Stimulated activated CD8-positive, alpha-beta memory T cell treated with anti-CD3 and anti-CD28 coated beads, Interleukin-12 subunit alpha, Interleukin-12 subunit beta, amount 100 ng/mL, for 4 hours (primary cell): ENCODE measurements around the gene TBC1D16.
A peak's percentile ranks its signal among the peaks of the same experiment; 100 is the strongest.

Source experiments
- DNase-seq: peaks from one replicate; pipeline ENCODE4 v3.0.0-alpha.2; 2020; ENCODE audit warnings: low read depth

Gene TBC1D16

DNA sequence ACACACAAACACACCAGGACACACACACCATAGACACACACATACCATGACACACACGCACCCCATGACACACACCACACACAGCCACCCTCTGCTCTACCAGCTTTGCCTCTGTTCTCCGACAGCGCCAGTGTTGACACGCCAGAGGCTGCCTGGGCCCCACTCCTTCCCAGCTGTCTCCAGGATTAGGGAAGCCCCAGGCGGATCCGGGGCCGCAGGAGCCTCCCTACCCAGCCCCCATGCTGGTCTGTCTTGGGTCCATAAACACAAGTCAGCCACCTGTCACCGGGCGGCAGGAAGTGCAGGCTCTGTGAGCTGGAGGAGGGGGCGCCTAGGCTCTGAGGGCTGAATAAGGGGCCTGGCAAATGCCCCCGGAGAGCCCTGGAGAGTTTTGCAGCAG is 10.5 kb downstream of the TBC1D16 start:
- DNase-seq: no peak

DNA sequence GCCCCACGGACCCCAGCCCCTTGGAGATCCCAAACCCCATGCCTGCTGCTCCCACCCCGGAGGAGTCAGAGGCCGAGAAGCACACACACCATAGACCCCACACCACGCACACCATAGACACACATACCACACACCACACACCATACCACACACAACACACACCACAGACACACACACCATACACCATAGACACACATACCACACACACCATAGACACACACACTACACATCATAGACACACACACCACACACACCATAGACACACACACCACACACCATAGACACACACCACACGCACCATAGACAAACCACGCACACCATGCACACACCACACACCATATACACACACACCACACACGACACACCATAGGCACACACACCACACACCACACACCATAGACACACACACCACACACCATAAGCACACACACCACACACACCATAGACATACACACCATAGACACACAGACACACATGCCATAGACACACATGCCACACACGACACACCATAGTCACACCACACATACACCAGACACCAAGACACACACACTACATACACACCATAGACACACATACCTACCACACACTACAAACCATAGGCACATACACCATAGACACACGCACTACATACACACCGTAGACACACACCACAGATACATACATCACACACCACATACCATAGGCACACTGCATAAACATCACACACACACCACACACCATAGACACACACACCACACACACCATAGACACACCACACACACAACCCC is 11.3 kb downstream of the TBC1D16 start:
- DNase-seq: no peak

DNA sequence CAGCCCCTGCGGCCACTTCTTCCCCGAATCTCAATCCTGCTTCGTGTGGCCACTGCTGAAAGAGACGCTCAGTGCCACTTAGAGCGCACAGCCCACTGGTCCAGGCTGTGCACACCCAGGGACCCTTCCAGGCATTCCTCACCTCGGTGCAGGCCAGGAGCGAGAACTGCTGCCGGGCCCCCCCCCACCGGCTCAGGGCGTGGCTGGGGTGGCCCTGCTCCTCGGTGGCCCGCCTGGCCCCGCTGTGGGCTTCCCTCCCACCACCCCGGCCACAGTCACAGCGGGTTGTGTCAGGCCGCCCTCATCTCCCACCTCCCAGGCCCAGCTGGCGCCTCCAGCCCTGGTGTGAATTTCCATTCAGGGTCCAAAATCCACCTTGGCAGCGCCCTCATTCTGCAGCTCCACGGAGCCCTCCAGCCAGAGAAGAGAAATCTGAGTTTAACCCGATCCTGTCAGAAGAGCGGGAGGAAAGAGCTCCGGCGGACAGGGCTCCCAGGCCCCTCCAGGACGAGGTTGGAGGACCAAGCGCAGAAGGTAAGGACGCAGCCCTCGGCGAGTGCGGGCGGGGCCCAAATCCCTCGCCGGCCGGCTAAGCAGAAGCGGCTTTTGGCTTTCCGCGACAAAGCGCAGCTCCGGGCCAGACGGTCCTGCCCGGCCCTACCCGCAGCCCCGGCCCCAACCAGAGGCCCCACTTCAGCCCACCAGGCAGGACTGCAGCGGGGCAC is 12.0 kb downstream of the TBC1D16 start:
- no peak for DNase-seq

DNA sequence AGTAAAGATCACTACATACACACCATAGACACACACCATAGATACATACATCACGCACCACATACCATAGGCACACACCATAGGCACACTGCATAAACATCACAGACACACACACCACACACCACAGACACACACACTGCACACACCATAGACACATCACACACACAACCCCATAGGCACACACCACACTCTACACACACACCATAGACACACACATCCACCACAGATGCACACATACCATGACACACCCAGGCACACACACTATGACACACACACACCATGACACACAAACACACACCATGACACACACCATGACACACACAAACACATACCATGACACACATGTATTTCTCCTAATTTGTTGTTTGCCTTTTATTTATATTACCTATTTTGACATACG is 14.1 kb downstream of the TBC1D16 start:
- no peak for DNase-seq

DNA sequence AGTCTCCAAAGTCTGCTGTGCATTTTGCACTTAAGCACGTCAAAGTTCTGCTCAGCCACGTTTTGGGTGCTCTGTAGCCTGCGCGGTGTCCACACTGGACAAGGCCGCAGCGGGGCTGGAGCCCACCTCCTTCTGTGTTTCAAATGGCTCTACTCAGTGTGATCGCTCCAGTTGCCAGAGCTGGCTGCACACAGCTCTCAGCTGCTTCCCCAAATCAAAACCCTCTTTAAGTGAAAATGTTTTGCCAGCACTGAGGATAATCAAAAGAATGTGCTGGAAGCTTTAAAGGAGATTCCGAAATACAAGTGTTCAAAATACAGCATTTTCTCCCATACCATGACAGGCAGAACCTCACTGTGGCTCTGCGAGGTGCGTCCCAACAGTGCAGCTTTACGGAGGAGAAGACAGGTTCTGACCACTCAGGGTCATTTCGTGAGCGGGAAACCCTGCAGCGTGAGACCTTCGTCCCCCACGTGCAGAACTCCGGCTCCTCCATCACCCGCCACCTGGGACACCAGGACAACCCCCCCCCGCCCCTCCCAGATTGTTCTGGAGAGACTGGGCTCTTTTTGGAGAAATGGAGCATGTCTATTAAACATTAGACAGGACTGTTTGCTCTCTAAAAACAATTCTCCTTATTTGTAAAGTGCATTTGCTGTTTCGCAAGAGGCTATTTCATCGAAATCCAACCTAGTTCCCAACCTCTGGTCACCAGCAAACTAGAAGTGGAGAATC is 16.6 kb downstream of the TBC1D16 start:
- no peak for DNase-seq

DNA sequence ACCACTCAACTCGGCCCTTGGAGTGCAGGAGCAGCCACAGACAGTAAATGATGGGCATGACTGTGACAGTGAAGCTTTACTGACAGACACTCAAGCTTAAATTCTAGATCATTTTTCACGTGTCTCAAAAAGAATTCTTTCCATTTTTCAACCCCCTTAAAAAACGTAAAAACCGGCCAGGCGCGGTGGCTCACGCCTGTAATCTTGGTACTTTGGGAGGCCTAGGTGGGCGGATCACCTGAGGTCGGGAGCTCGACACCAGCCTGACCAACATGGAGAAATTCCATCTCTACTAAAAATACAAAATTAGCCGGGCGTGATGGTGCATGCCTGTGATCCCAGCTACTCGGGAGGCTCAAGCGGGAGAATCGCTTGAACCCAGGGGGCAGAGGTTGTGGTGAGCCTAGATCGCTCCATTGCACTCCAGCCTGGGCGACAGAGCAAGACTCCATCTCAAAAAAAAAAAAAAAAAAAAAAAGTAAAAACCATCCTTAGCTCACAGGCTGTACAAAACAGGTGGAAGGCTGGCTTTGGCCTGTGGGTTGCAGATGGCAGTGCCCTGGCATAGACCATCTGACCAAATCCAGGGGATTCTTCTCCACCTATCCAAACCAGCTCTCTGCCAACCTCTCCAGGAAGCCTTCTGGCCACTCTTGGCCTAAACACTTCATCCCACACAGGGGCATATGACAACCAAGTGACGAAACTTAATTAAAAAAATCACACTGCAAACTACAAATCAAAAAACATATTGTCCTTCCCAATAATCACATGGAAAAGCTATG is 18.3 kb downstream of the TBC1D16 start:
- DNase-seq: no peak

DNA sequence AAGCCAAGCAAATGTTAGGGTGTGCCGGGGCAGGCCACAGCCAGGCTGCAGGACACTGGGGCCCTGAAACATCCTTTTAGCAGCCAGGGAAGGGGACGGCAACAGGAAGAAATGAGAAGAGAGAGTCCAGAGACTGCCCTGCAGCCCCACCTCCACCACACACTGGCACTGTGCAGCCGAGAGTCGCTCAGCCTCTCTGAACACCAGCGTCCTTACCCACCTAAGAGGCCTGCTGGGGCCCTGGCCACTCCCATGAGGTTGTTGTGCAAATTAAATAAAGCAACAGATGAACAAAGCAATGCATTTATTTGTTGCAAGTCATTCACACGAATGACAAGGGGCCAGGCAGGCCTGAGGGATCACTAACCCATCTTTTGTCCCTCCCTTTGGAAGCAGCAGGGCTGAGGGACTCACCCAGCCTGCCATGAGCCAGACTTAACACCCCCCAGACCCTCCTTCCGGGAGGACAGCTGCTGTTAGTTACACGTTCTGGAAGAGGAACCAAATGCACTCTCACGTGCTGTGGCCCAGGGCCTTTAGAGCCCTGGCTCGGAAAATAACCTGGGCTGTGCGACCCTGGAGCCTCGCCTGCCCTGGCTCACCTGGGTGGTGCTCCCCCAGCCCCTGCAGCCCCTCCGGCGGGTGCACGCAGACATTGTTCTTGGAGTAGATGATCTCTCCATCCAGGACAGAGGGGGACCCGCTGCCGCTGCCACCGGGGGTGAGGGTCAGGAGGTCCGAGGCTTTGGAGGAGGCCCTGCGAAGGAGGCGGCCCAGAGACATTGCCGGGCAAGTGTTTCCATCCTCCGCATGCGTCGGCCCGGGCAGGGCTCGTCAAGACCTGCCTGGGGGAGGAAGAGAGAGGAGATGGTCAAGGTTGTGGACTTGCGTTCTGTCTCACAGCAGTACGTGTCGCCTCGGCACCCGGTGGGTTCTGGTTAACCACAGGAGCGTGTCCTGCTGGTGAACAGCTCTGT is 22.6 kb downstream of the TBC1D16 start:
- DNase-seq: no peak

DNA sequence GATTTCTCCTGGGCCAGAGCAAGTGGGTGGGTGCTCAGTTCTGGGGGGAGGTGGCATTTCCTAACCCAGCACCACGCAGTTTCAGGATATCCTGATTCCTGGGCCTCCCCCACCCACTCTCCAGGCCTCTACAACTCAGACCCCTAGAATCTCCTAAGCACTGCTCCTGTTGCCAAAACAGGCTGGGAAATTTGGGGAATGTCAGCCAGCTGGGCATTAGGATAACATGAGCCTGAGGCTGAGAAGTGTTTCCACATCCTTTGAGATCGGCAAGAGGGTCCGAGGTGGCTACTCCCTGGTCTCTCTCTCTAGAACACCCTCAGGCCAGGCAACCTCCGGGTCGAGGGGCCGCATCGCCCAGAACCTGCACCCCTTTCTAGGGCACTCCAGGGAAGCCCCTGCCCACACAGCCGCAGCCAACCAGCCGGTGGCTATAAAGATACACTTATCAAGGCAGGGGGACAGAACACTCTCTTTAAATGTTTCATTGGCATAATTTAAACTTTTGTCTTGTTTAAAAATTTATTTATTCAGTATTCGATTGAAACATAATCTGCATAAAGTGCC is 23.6 kb downstream of the TBC1D16 start:
- no peak for DNase-seq

DNA sequence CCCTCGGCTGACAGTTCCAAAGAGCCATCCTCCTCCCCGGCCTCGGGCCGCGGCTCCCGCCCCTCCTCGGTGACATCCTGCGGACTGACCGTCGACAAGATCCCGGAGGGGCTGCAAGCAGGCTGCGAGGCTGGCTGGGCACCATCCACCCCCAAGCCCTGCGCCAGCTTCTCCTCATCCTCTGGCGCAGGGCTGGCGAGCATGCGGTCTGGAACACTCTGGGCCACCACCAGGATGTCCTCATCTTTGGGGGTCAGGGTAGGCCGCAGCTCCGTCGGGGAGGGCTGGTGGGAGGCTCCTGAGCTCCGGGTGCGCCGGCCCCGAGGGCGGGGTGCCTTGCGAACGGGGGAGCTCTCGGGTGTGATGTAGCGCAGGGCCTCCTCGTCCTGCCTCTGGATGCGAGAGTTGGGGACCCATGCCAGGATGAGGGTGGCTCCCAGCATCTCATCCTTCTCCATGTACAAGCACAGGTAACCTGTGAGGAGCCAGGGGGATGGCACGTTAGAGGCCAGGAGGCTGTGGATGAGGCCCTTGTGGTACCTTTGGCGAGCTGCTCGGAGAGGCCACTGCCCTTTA is 25.3 kb downstream of the TBC1D16 start:
- no peak for DNase-seq

DNA sequence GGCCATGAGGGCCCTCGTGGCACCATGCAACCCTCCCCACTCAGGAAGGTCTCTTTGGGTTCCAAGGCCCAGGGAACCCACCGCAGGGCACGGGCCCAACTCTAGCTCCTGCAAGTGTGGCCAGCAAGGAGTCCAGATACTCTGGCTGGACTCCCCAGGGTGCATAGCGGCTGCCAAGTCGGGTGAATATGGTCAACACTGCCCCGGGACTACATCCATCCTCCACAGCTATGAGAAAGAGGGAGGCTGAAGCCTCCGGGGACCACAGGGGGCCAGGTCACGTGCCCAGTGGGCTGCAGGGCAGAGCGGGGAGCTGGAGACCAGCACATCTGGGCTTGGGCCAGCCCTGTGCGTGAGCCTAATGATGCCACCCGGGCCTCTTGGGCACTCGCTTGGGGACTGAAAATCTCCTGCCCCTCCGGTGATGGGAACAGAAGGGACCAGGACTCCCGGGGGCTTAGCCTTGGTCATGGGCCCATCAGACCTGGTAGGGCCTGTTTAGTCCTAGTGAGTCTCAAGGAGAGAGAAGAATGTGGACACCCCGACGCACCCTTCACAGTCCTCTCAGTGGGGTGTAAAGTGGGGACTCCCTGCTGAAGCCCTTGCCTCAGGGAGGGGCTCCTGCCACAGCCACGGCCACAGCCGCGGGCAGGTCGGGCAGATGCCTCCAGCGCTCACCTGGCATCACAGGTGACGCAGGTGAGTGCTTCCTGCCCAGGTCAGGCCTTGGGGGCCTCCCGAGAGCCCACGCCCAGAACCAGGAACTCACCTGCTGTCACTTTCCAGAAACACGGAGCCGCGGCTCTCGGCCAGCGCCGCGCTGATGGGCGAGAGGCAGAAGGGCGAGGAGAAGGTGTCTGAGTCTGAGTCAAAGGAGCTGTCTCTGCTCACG is 26.0 kb downstream of the TBC1D16 start:
- DNase-seq: no peak

DNA sequence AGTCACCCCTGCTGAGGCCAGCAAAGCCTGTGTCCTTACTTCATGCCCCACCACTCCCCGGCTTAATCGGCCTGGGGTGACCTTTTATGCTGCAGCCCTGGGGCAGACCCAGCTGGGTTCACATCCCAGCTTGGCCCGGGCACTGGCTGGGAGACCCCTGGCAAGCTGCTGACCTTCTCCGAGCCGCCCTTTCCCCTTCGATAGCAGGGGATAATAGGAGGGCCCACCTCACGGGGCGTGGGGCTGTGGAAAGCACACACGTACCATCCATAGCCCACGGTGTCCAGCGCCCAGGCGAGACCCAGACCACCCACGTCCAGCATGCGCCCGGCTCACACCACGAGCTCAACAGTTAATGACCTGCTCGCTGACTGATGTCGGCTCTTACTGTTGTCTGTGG is 26.8 kb downstream of the TBC1D16 start:
- no peak for DNase-seq

DNA sequence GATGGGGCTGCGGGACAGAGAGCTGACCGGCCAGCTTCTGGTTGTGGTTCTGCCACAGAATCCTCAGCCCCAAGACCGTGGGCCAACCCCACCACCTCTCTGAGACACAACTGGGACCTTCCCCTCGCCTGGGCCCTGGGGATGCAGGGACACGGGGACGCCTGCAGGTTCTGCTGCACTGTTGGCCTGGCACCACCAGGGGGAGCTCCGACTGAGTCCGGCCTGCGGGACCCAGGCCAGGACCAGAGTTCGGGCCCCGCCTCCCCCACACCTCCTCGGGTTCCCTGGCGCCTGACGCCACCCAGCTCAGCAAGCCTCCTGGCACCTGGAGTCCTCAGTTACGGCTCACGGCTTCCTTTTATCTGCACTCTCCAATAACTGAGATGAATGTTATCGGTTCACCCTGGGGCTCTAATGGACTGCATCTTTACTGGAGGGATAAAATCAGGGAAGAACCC is 27.3 kb downstream of the TBC1D16 start:
- peak; percentile 52 for DNase-seq

DNA sequence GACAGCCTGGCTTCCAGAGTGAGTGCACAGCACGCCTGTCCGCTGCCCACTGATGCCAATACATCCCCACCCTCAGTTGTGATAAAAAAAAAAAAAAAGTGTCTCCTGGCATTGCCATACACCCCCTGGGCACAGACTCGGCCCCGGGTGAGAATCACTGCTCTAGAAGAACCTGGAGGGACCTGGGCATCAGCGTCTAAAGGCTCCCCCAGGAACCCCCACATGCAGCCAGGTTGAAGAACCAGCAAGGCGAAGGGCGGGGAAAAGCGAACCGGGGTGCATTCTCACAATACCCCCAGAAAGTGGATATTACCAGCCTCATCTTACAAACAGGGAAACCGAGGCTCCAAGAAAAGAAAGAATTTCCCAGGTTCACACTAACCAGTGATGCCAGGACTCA is 27.7 kb downstream of the TBC1D16 start:
- DNase-seq: no peak

DNA sequence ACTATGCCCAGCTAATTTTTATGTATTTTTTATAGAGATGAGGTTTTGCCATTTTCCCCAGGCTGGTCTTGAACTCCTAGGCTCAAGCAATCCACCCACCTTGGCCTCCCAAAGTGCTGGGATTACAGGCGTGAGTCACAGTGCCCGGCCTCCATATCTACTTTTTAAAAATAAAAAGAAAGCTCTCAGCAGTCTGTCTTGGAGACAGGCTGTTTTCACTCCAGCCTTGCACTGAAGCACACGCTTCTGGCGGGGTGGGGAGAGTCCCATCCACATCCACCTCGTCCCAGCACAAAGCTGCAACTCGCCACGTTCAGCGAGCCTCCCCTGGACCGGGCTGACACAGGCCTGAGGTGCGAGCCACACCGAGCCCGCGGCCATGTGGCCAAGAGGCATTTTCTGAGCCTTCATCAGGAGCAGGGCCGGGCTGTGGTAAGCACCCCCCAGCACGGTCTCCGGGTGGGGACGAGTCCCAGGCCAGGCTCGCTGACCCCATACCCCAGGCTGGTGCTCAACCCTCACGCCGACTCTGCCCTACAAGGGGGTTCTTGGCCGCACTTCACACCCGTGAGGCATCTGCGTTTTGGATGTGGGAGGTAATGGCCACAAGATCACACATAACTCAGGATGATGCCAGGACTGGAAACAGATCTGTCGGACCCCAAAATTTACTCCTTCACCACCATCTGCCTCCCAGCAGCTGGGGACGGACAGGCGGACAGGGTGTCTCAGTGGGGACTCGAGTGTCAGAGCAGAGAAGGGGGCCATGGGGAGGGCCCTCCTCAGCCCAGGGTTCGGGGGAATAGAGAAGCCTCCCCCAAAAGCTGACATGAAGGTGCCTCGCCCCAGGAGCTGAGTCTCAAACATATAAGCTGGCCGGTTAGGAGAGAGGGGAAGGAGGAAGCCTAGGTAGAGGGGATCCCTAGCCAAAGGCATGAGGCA is 28.6 kb downstream of the TBC1D16 start:
- no peak for DNase-seq

DNA sequence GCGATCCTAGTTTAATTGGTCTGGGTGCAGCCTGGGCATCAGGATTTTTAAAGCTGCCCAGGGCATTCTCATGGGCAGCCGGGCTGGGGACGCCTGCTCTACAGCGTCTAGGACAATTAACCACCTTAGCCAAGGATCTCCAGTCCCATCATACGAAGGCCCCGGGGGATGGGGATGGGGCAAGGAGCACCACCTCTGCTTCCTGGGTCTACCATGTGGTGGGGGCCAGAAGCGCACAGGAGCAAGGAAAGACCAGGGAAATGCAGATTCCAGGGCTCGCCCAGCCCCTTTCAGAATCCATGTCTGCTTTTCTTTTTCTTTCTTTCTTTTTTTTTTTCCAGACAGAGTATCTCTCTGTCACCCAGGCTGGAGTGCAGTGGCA is 29.3 kb downstream of the TBC1D16 start:
- no peak for DNase-seq

DNA sequence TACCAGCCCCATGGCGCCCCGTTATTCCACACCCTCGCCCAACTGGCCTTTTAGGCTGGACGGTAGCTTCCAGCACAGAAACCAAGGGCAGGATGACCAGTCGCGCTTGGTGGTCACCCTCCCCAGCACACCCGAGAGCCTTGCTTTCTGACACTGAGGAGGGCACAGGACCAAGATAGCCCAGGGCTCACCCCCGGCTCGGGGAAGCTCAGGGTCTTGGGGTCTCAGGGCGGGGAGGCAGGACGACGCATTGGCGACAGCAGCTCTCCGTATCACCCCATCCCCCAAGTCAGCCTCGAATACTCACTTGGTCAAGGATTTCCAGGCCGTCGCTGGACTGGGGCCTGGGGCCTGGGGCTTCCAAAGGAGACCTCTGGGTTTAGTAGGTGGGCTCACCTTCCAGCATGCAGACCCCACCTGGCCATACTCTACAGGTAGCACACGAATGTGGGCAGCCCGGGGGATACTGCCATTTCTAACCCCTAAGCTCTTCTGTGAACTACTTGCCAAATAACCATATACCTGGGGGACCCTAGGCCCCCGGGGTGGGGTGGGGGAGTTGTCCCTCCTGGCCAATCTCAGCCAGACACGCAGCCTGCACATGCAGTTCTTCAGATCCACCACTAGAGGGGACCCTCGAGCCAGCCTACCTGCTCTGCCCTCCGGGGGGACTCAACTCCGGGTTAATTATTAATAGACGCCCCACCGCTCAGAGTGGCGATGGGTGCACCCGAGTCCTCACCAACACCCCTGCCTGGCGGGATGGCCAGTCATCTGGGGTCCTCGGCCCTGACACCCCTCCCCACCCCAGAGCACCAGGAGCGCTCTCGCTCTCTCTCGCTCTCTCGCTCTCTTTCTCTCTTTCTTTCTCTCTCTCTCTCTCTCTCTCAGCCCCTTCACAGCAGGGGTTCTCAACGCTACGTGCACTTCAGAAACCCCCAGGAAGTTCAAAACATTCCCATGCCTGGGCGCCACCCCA is 30.0 kb downstream of the TBC1D16 start:
- peak; percentile 22 for DNase-seq

DNA sequence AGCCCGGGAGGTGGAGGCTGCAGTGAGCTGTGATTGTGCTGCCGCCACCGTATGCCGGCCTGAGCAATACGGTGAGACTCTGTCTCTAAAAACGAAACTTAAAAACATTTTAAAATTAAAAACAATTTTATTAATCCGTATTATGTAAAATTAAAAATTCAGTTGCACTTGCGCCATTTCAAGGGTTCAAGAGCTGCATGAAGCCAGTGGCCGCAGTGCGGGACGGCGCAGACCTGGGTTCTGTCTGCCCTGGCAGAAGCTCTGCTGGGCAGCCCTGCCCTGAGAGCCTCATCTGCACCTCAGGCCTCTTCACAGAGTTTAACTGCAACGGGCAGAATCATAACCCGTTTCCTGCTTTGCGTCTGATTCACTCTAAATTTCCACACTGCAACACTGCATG is 31.7 kb downstream of the TBC1D16 start:
- DNase-seq: no peak
